ENCODE data around the gene CR1. TPM values are rescaled to one million over a fixed set of nuclear protein-coding genes. Genes with fewer than 3 reads are reported as not detected.
A peak's percentile ranks its signal among the peaks of the same experiment; 100 is the strongest.

CR1 gene
- total and polyA plus RNA-seq, 9 of the 15 experiments (the other 6 are each of a cell fraction or from before 2014, with no cell fraction given): 0.07 to 0.47 (median 0.18) TPM

DNA sequence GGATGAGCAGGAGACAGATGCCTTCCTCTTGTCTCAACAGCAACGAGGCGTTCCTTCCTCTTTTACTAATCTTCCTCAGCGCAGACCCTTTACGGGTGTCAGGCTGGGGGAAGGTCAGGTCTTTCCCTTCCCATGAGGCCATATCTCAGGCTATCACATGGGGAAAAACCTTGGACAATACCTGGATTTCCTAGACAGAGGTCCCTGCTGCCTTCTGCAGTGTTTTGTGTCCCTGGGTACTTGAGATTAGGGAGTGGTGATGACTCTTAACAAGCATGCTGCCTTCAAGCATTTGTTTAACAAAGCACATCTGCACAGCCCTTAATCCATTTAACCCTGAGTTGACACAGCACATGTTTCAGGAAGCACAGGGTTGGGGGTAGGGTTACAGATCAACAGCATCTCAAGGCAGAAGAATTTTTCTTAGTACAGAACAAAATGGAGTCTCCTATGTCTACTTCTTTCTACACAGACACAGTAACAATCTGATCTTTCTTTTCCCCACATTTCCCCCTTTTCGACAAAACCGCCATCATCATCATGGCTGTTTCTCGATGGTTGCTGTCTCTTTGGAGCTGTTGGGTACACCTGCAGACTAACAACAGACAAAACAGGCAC lies 139.7 kb downstream of the CR1 start (continued):
- TF ChIP-seq AFF4 (CRISPR knock-in tag; IDR thresholded peaks at IDR 0.05) (peak; percentile 84), NKRF (IDR thresholded peaks at IDR 0.05; ENCODE audit: borderline replicate concordance) (peak; percentile 37; the same call in 1 of the 2 replicates), RERE (CRISPR knock-in tag; IDR thresholded peaks at IDR 0.05; ENCODE audit: borderline replicate concordance) (peak; percentile 95; the same call in 1 of the 2 replicates), SOX6 (IDR thresholded peaks at IDR 0.05) (peak; percentile 96), CREB3 (tag; conservative IDR thresholded peaks at IDR 0.05; ENCODE audit: low read depth) (peak; percentile 96)
- TF ChIP-seq, protein P1, sequence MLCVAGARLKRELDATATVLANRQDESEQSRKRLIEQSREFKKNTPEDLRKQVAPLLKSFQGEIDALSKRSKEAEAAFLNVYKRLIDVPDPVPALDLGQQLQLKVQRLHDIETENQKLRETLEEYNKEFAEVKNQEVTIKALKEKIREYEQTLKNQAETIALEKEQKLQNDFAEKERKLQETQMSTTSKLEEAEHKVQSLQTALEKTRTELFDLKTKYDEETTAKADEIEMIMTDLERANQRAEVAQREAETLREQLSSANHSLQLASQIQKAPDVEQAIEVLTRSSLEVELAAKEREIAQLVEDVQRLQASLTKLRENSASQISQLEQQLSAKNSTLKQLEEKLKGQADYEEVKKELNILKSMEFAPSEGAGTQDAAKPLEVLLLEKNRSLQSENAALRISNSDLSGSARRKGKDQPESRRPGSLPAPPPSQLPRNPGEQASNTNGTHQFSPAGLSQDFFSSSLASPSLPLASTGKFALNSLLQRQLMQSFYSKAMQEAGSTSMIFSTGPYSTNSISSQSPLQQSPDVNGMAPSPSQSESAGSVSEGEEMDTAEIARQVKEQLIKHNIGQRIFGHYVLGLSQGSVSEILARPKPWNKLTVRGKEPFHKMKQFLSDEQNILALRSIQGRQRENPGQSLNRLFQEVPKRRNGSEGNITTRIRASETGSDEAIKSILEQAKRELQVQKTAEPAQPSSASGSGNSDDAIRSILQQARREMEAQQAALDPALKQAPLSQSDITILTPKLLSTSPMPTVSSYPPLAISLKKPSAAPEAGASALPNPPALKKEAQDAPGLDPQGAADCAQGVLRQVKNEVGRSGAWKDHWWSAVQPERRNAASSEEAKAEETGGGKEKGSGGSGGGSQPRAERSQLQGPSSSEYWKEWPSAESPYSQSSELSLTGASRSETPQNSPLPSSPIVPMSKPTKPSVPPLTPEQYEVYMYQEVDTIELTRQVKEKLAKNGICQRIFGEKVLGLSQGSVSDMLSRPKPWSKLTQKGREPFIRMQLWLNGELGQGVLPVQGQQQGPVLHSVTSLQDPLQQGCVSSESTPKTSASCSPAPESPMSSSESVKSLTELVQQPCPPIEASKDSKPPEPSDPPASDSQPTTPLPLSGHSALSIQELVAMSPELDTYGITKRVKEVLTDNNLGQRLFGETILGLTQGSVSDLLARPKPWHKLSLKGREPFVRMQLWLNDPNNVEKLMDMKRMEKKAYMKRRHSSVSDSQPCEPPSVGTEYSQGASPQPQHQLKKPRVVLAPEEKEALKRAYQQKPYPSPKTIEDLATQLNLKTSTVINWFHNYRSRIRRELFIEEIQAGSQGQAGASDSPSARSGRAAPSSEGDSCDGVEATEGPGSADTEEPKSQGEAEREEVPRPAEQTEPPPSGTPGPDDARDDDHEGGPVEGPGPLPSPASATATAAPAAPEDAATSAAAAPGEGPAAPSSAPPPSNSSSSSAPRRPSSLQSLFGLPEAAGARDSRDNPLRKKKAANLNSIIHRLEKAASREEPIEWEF (CRISPR knock-in tag; IDR thresholded peaks at IDR 0.05): 0 out of 2 replicates have a peak, but pooled peaks have one; percentile 23
